GM12892 (cell line): ENCODE data around the gene PIGC.

Source experiments
- POLR2A ChIP-seq: IDR thresholded peaks from 2 replicates; pipeline ENCODE4 v1.6.1; 2011; ENCODE audit warnings: low read depth, low read length, control low read depth
- POLR2AphosphoS5 ChIP-seq: IDR thresholded peaks from 2 replicates; pipeline ENCODE4 v1.6.1; 2011; ENCODE audit warnings: low read depth, low read length, control low read depth

DNA sequence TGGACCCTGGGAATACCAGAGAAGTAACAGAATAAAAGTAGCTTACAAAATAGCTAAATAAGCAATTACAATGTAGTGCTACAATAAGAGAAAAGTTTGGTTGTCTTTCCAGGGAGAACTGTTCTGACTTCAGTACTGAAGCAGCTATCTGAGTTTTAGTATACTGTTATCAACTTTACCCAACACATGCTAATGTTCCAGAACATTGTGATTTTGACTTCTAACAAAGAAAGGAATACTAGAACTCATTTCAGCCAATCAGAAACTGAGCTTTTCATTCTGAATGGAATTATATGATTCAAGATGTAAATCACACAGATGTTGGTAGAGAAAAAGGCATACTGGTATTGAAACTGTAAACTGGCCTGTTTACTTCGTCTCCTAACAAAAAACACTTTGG, 23.5 kb downstream of the PIGC start, which contains the start of gene C1orf105:
- TF ChIP-seq POLR2A (no peak), POLR2AphosphoS5 (no peak)
